ENCODE measurements around the gene KANK4.

The KANK4 gene

DNA sequence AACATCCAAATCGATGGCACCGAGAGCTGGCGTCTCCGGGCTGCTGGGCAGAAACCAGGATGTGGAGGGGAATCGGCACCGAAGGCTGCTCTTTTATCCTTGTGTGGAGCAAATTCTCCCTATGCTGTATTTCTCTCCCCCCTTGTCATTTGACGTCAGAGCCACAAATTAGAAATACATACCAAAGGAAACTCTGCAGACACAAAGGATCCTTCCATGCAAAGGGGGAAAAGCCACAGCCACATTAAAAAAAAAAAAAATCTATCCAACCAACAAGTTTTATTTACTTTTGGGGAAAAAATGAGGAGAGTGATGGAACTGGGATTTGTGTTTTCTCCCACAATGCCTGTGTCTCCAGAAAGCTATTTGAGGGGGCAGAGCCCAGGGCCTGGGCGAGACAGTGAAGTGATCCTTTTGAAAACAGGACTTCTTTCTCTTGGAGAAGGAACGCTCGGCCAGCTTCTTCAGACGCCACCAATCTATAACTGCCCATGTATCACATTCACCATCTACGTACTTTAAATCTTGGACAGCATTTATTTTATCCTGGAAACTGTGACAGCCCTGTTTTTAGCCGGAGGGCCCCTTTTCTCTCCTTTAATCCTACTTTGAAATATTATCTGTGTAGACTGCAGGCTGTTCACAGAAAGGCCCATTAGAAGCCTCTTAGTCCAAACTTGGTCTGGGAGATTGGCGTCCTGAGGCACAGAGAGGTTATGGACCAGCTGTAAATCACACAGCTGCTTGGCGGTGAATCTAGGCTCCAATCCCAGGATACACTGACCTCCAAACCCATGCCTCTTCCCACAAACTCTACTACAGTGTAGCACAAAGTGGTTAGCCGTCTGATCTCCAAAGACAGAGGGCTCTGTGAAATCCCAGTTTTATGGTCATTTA, 4.5 kb downstream of the KANK4 start:
- Histone ChIP-seq H3K36me3 (ENCODE audit: control insufficient read depth, low read depth, low read length) (no peaks in the 10 kb centered on the region), H3K27ac (ENCODE audit: low read length) (no peak overlapping the region), H3K9me3 (ENCODE audit: control insufficient read depth, low read depth, low read length) (no peaks in the 10 kb centered on the region), H3K27me3 (ENCODE audit: control insufficient read depth, insufficient read depth, low read length) (peaks cover 45% of the 10 kb centered on the region), H3K4me1 (ENCODE audit: control insufficient read depth, low read depth, low read length) (peaks cover 4% of the 10 kb centered on the region), H3K4me3 (ENCODE audit: low read length) (no peak overlapping the region), H3K9ac (ENCODE audit: low read length) (no peak overlapping the region)

DNA sequence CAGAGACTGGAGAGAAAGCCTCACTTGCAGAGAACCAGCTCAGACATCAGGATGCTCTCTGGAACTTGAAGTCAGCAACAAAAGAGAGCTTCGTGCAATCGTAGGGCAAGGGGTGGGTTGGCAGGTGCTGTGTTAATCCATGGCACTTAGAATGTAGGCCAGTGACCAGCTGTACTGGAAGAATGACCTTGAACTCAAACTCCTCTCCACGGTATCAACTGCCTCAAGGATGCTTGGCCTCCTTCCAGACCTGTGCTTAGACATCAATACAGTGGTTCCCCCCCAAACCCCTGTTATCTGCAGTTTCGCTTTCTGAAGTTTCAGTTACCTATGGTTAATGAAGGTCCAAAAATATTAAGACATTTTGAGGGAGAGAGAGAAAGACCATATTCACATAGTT, 6.5 kb downstream of the KANK4 start:
- Histone ChIP-seq H3K27me3 (ENCODE audit: control insufficient read depth, insufficient read depth, low read length) (peaks cover 25% of the 10 kb centered on the region), H3K4me3 (ENCODE audit: low read length) (no peak overlapping the region), H3K36me3 (ENCODE audit: control insufficient read depth, low read depth, low read length) (no peaks in the 10 kb centered on the region), H3K4me1 (ENCODE audit: control insufficient read depth, low read depth, low read length) (peaks cover 4% of the 10 kb centered on the region), H3K9ac (ENCODE audit: low read length) (no peak overlapping the region), H3K27ac (ENCODE audit: low read length) (no peak overlapping the region), H3K9me3 (ENCODE audit: control insufficient read depth, low read depth, low read length) (no peaks in the 10 kb centered on the region)

DNA sequence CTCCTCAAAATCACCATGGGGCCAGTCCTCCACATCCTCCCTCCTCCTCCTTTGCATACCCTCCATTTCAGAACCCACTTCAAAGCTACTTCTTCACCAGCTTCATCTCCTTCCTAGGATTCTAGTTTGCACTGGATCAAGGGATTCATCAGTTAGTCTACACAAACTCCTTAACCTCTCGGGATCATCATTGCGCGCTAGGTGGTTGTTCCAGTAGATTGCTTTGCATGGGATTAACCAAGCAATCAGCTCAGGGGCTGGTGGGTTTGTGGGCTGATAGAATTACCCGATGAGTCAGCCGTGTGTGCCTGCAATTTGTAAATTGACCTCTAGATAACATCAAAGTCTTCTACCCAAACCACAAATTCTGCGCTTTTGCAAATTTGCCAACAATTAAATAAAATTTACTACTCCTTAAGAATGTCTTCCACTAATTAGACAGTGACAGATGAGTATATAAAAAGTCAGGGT, 7.7 kb downstream of the KANK4 start:
- no peak overlapping the region for H3K4me3 ChIP-seq (ENCODE audit: low read length)
- H3K36me3 ChIP-seq (ENCODE audit: control insufficient read depth, low read depth, low read length): no peaks in the 10 kb centered on the region
- H3K4me1 ChIP-seq (ENCODE audit: control insufficient read depth, low read depth, low read length): peaks cover 4% of the 10 kb centered on the region
- H3K27ac ChIP-seq (ENCODE audit: low read length): no peak overlapping the region
- no peak overlapping the region for H3K9ac ChIP-seq (ENCODE audit: low read length)
- H3K27me3 ChIP-seq (ENCODE audit: control insufficient read depth, insufficient read depth, low read length): peaks cover 13% of the 10 kb centered on the region
- H3K9me3 ChIP-seq (ENCODE audit: control insufficient read depth, low read depth, low read length): no peaks in the 10 kb centered on the region

DNA sequence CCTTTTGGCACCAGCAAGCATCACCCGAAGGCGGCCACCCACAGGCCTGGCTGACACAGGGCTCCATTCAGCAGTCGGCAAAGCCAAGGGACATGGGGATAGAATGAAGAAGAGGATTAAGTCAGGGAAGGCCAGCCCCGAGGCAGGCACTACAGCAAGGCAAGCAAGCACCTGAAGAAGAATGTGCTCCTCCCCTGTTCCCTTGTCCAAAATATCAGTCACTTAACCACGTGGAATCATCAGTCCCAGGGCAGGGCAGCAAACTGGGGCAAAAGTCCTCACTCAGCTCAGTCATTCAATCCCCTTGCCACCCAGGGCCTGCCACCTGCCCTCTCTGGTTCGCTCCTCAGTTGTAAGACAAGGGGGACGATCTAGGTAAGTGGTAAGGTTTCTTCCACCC, 9.3 kb downstream of the KANK4 start:
- H3K4me1 ChIP-seq (ENCODE audit: control insufficient read depth, low read depth, low read length): peaks cover 4% of the 10 kb centered on the region
- H3K36me3 ChIP-seq (ENCODE audit: control insufficient read depth, low read depth, low read length): no peaks in the 10 kb centered on the region

DNA sequence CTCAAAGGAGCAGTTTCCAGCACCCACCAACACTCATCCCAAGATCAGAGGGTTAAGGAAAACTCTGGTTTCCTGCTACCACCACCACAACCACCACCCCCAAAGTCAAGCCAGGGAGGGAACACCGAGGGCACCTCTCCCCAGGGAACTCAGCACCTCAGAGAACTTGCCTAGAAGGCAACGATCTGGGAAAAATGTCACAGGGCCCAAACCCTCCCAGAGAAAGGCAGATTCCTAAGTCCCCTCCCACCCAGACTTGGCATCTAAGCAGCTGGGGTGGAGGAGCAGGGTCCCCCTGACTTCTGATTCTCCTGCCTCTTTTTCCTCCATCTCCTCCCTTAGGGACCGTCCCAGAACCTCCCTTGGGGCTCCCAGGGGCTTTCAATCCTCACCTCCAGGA, 10.6 kb downstream of the KANK4 start:
- Histone ChIP-seq H3K9me3 (ENCODE audit: control insufficient read depth, low read depth, low read length) (no peaks in the 10 kb centered on the region), H3K27me3 (ENCODE audit: control insufficient read depth, insufficient read depth, low read length) (no peaks in the 10 kb centered on the region), H3K36me3 (ENCODE audit: control insufficient read depth, low read depth, low read length) (no peaks in the 10 kb centered on the region), H3K4me1 (ENCODE audit: control insufficient read depth, low read depth, low read length) (peaks cover 4% of the 10 kb centered on the region), H3K4me3 (ENCODE audit: low read length) (no peak overlapping the region), H3K9ac (ENCODE audit: low read length) (no peak overlapping the region), H3K27ac (ENCODE audit: low read length) (no peak overlapping the region)

More for the DNA sequence above, 9.3 kb downstream of the KANK4 start:
- Histone ChIP-seq H3K9me3 (ENCODE audit: control insufficient read depth, low read depth, low read length) (no peaks in the 10 kb centered on the region), H3K27me3 (ENCODE audit: control insufficient read depth, insufficient read depth, low read length) (no peaks in the 10 kb centered on the region), H3K4me3 (ENCODE audit: low read length) (no peak overlapping the region), H3K27ac (ENCODE audit: low read length) (no peak overlapping the region), H3K9ac (ENCODE audit: low read length) (no peak overlapping the region)

DNA sequence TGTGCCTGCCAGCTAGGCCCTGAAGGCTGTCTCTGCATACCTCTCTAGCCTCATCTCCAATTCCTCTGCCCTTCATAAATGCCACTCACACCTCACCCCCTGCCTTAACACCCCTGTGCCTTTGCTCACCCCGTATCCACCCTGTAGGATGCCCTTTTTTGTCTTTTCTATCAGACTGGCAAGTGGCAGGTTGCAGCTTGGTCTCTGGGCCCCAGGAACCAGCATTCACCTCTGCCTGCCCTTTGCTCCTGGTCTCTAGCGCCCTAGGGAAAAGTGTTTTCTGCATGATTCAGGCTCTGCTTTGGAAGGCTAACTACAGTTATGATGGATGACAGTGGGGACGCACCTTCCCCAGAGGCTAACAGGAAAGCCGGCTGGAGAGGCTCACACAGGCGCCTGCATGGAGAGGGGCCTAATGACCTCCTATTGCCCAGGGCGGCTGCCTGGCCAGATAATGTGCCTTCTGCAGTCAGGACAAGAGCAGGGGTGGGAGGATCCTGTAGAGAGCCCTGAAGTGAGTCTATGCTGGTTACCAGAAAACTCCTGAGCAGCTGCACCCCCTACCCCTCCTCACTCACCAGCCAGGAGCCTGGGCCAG, 11.2 kb downstream of the KANK4 start:
- Histone ChIP-seq H3K9ac (ENCODE audit: low read length) (no peak overlapping the region), H3K36me3 (ENCODE audit: control insufficient read depth, low read depth, low read length) (no peaks in the 10 kb centered on the region), H3K9me3 (ENCODE audit: control insufficient read depth, low read depth, low read length) (no peaks in the 10 kb centered on the region), H3K27me3 (ENCODE audit: control insufficient read depth, insufficient read depth, low read length) (no peaks in the 10 kb centered on the region), H3K27ac (ENCODE audit: low read length) (no peak overlapping the region), H3K4me1 (ENCODE audit: control insufficient read depth, low read depth, low read length) (peaks cover 4% of the 10 kb centered on the region), H3K4me3 (ENCODE audit: low read length) (no peak overlapping the region)

DNA sequence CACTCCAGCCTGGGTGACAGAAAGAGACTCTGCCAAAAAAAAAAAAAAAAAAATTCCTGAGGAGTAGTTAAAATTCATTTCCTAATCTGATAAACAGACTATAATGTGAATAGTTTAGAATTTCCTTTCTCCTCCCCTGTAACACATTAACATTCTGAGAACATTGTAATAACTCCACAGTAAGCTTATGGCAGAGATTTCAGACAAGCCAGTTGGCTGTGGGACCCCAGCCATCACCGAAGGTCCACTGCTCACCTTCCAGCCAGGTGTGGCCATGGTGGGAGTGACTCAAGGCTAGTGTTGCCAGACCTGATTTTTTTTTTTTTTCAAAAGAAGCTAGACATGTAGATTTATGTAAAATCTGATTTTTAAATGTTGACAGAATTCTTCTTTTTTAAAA, 11.8 kb downstream of the KANK4 start:
- no peak overlapping the region for H3K27ac ChIP-seq (ENCODE audit: low read length)

DNA sequence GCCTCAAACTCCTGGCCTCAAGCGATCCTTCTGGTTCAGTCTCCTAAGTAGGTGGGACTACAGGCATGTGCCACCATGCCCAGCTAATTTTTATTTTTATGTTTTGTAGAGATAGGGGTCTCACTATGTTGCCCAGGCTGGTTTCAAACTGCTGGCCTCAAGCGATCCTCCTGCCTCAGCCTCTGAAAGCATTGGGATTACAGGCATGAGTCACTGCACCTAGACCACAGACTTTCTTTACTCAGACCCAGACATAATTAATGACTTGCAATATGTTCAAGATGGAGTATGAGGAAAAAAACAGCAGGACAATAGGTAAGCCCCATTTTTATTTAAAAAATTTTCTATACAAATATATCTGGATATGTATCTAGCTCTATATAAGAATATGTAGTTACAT, 13.2 kb downstream of the KANK4 start:
- H3K36me3 ChIP-seq (ENCODE audit: control insufficient read depth, low read depth, low read length): no peaks in the 10 kb centered on the region
- H3K4me1 ChIP-seq (ENCODE audit: control insufficient read depth, low read depth, low read length): peaks cover 4% of the 10 kb centered on the region
- no peaks in the 10 kb centered on the region for H3K27me3 ChIP-seq (ENCODE audit: control insufficient read depth, insufficient read depth, low read length)
- H3K27ac ChIP-seq (ENCODE audit: low read length): no peak overlapping the region
- H3K9ac ChIP-seq (ENCODE audit: low read length): no peak overlapping the region
- H3K9me3 ChIP-seq (ENCODE audit: control insufficient read depth, low read depth, low read length): no peaks in the 10 kb centered on the region
- H3K4me3 ChIP-seq (ENCODE audit: low read length): no peak overlapping the region

More for the DNA sequence above, 11.8 kb downstream of the KANK4 start:
- H3K9me3 ChIP-seq (ENCODE audit: control insufficient read depth, low read depth, low read length): no peaks in the 10 kb centered on the region
- H3K36me3 ChIP-seq (ENCODE audit: control insufficient read depth, low read depth, low read length): no peaks in the 10 kb centered on the region
- peaks cover 4% of the 10 kb centered on the region for H3K4me1 ChIP-seq (ENCODE audit: control insufficient read depth, low read depth, low read length)
- no peak overlapping the region for H3K9ac ChIP-seq (ENCODE audit: low read length)
- no peaks in the 10 kb centered on the region for H3K27me3 ChIP-seq (ENCODE audit: control insufficient read depth, insufficient read depth, low read length)
- H3K4me3 ChIP-seq (ENCODE audit: low read length): no peak overlapping the region

DNA sequence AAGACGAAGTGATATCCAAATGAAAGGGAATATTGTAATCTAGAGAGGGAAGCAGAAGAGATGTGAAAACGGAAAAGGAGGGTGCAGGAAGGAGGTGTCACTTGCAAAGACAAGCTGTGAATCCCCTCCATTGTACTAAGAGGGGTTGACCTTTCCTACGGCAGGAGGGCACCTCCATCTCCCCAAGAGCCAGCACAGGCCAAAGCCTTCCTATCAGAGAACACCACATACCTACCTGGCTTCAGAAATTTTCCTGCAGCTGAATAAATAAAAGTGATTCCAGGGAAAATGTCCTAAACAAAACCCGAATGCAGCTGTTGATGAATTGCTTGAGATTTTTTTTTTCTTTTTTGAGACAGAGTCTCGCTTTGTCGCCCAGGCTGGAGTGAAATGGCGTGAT, 14.3 kb downstream of the KANK4 start:
- H3K4me1 ChIP-seq (ENCODE audit: control insufficient read depth, low read depth, low read length): peaks cover 4% of the 10 kb centered on the region
- no peaks in the 10 kb centered on the region for H3K36me3 ChIP-seq (ENCODE audit: control insufficient read depth, low read depth, low read length)
- no peaks in the 10 kb centered on the region for H3K9me3 ChIP-seq (ENCODE audit: control insufficient read depth, low read depth, low read length)
- no peak overlapping the region for H3K27ac ChIP-seq (ENCODE audit: low read length)
- H3K4me3 ChIP-seq (ENCODE audit: low read length): no peak overlapping the region
- no peak overlapping the region for H3K9ac ChIP-seq (ENCODE audit: low read length)
- H3K27me3 ChIP-seq (ENCODE audit: control insufficient read depth, insufficient read depth, low read length): no peaks in the 10 kb centered on the region

DNA sequence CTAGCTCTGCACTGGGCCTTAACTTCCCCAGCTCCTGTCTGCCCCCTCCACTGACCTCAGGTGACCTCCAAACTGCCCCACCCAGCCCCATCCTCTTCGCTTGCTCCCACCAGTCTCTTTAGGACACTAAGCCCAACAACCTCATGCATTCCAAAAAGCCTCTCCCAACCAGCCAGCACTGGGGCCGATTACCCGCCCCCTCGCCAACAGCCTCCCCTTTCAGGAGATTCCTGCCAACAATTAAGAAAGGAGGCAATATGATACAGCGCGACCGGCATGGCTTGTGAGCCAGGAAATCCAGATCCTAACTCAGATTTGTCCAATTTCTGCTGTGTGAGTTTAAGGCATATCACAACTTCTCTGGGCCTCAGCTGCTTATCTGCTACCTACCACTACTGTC, 14.7 kb downstream of the KANK4 start:
- Histone ChIP-seq H3K4me1 (ENCODE audit: control insufficient read depth, low read depth, low read length) (peaks cover 4% of the 10 kb centered on the region), H3K27ac (ENCODE audit: low read length) (no peak overlapping the region), H3K4me3 (ENCODE audit: low read length) (no peak overlapping the region), H3K9me3 (ENCODE audit: control insufficient read depth, low read depth, low read length) (no peaks in the 10 kb centered on the region), H3K27me3 (ENCODE audit: control insufficient read depth, insufficient read depth, low read length) (no peaks in the 10 kb centered on the region), H3K36me3 (ENCODE audit: control insufficient read depth, low read depth, low read length) (no peaks in the 10 kb centered on the region), H3K9ac (ENCODE audit: low read length) (no peak overlapping the region)

DNA sequence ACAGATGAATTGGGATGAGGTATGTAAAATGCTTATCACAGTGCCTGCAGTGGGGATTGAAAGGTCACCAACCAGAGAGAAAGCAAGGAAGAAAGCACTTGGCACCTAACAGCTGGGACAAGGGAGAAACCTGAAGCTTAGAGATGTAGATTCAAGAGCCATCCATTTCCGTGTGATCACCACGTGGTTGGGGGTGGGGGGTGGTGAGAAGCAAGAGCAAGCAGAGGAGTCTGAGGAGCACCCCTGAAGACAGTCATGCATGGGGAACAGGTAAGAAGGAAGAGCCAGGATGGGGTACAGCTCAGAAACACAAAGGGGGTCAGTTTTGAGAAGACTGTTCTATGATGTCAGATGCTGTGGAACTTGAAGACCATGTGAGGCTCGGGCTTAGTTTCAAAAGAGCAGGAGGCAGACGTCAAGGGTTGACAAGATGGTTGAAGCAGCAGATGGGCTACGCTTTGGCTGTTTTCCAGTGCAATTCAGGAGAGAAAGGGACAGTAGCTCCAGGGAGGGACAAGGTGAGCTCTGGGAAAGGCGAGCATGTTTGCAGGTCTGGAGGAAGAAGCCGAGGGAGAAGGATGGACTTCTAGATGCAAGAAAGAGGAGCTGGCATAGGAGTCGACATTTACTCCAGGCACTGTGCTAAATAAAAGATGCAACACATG, 17.4 kb downstream of the KANK4 start:
- Histone ChIP-seq H3K4me3 (ENCODE audit: low read length) (no peak overlapping the region), H3K9ac (ENCODE audit: low read length) (no peak overlapping the region), H3K9me3 (ENCODE audit: control insufficient read depth, low read depth, low read length) (no peaks in the 10 kb centered on the region), H3K27me3 (ENCODE audit: control insufficient read depth, insufficient read depth, low read length) (no peaks in the 10 kb centered on the region), H3K27ac (ENCODE audit: low read length) (no peak overlapping the region), H3K36me3 (ENCODE audit: control insufficient read depth, low read depth, low read length) (no peaks in the 10 kb centered on the region), H3K4me1 (ENCODE audit: control insufficient read depth, low read depth, low read length) (peaks cover 4% of the 10 kb centered on the region)

Data from iPS-18a (cell line).